Activated T-helper 2 cell treated with anti-CD3 and anti-CD28 coated beads, Interferon-gamma antibody, Interleukin-2, Interleukin-4, amounts not matched to agents 10 μg/mL and 5 μg/mL and 100 μg/mL, durations not matched to agents 14 hours and 24 hours and 36 hours (primary cell): ENCODE data around the gene GNA14. TPM values are rescaled to one million over a fixed set of nuclear protein-coding genes. Genes with fewer than 3 reads are reported as not detected.

Source experiments
- DNase-seq: peaks from one replicate; pipeline ENCODE4 v3.0.0; 2021; ENCODE audit warnings: low spot score
- H3K27ac Mint-ChIP-seq: one replicate; pipeline ENCODE4 v1.8.0; 2021; ENCODE audit warnings: mixed read lengths
- H3K27me3 Mint-ChIP-seq: one replicate; pipeline ENCODE4 v1.8.0; 2021; ENCODE audit warnings: low read depth, mixed read lengths
- H3K36me3 Mint-ChIP-seq: one replicate; pipeline ENCODE4 v1.8.0; 2021; ENCODE audit warnings: low read depth, mixed read lengths
- H3K4me1 Mint-ChIP-seq: one replicate; pipeline ENCODE4 v1.8.0; 2021; ENCODE audit warnings: low read depth, mixed read lengths
- H3K4me3 Mint-ChIP-seq: one replicate; pipeline ENCODE4 v1.8.0; 2021; ENCODE audit warnings: low read depth, mild to moderate bottlenecking, moderate library complexity, mixed read lengths
- H3K9me3 Mint-ChIP-seq: one replicate; pipeline ENCODE4 v1.8.0; 2021; ENCODE audit warnings: mixed read lengths
- intact Hi-C: fragments of 100-400 bp; cut with micrococcal nuclease; formaldehyde crosslinking; loops from one replicate; pipeline ENCODE4 v1.15.1; 2023
- total RNA-seq: library from RNA; stranded (reverse); gene quantifications from 2 replicates; pipeline ENCODE4 v1.2.3, GENCODE V29; 2022

The GNA14 gene
- total RNA-seq, 1 donor from 2014 or later, result 0.09 TPM

DNA sequence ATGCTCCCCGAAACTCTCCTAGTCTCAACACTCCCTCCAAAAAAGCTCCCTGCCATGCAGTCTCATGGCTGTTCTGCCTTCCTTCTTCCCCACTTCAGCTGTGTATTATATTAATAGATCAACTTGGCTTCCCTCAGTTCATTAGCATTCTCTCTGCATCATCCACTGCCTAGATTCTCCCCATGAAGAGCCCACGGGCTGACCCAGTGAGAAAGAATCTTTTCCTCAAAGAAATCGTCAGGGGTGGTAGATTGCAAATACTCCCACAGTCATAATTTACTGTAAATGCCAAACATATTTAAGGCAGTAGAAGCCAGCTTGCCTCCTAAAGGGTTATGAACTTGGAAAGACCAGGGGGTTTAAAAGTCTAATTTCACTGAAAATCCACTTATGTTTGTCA lies 33.5 kb downstream of the GNA14 start:
- Mint-ChIP-seq H3K9me3 (no peaks in the 10 kb centered on the region), H3K4me3 (no peak overlapping the region), H3K27me3 (peaks cover 9% of the 10 kb centered on the region), H3K4me1 (no peaks in the 10 kb centered on the region), H3K27ac (no peak overlapping the region), H3K36me3 (no peaks in the 10 kb centered on the region)
- no peak for DNase-seq
- intact Hi-C loops, result no loop called here

DNA sequence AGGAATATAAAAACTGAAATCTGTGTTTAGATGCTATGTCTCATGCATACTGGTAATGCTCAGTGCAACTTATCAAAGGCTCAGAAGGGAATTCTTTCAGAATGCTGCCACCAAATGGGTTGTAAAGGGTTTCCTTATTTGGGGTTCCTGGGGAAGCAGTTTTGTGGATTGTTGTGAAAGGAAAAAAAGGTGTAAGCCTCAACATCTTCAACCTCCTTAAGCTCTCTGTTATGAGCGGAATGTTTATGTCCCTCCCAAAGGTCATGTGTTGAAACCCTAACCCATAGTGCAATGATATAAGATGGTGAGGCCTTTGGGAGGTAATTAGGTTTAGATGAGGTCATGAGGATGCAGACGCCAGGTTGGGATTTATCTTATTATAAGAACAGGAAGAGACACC lies 41.6 kb downstream of the GNA14 start:
- H3K27me3 Mint-ChIP-seq, result peaks cover 13% of the 10 kb centered on the region

GRCh38 chr9:77605449-77606220 lies 42.5 kb downstream of the GNA14 start:
- intact Hi-C loops, result no loop called here
- Mint-ChIP-seq H3K4me1 (no peaks in the 10 kb centered on the region), H3K4me3 (no peak overlapping the region), H3K27ac (no peak overlapping the region), H3K36me3 (no peaks in the 10 kb centered on the region), H3K27me3 (peaks cover 13% of the 10 kb centered on the region), H3K9me3 (no peaks in the 10 kb centered on the region)
- DNase-seq, result no peak

More for the DNA sequence above, 41.6 kb downstream of the GNA14 start:
- Mint-ChIP-seq H3K27ac (no peak overlapping the region), H3K4me1 (no peaks in the 10 kb centered on the region), H3K36me3 (no peaks in the 10 kb centered on the region), H3K4me3 (no peak overlapping the region), H3K9me3 (no peaks in the 10 kb centered on the region)
- intact Hi-C loops, result no loop called here
- DNase-seq, result no peak

GRCh38 chr9:77604316-77604715 lies 43.8 kb downstream of the GNA14 start:
- intact Hi-C loops, result no loop called here
- no peaks in the 10 kb centered on the region for H3K9me3 Mint-ChIP-seq
- H3K27me3 Mint-ChIP-seq, result peaks cover 11% of the 10 kb centered on the region
- H3K4me1 Mint-ChIP-seq, result no peaks in the 10 kb centered on the region
- DNase-seq, result no peak
- H3K36me3 Mint-ChIP-seq, result no peaks in the 10 kb centered on the region
- H3K4me3 Mint-ChIP-seq, result no peak overlapping the region
- no peak overlapping the region for H3K27ac Mint-ChIP-seq

DNA sequence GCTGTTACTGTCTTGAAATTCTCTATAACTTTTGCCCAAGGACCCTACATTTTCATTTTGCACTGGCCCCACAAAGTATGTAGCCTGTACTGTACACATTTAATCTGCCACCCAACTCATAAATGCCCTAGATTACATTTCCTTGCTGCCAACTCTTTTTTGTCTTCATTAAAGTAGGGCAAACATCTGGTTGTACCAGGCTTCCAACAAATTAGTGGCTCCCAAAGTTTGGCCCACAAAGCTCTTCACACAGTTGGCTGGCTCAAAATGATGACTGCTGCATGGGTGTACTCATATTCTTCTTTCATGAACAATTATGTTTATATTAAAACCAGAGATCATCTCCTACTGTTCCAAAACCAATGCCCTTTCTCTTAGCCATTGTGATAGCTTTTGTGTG lies 45.3 kb downstream of the GNA14 start:
- no peak overlapping the region for H3K27ac Mint-ChIP-seq
- no peak overlapping the region for H3K4me3 Mint-ChIP-seq
- H3K4me1 Mint-ChIP-seq, result no peaks in the 10 kb centered on the region

GRCh38 chr9:77601476-77602099 lies 46.5 kb downstream of the GNA14 start:
- Mint-ChIP-seq H3K27me3 (peaks cover 7% of the 10 kb centered on the region), H3K27ac (no peak overlapping the region)

More for the DNA sequence above, 45.3 kb downstream of the GNA14 start:
- H3K36me3 Mint-ChIP-seq, result no peaks in the 10 kb centered on the region
- intact Hi-C loops, result no loop called here
- peaks cover 7% of the 10 kb centered on the region for H3K27me3 Mint-ChIP-seq
- DNase-seq, result no peak
- H3K9me3 Mint-ChIP-seq, result no peaks in the 10 kb centered on the region

GRCh38 chr9:77600810-77601209 lies 47.3 kb downstream of the GNA14 start:
- no peaks in the 10 kb centered on the region for H3K9me3 Mint-ChIP-seq
- peaks cover 7% of the 10 kb centered on the region for H3K27me3 Mint-ChIP-seq
- peaks cover under 1% of the 10 kb centered on the region for H3K4me1 Mint-ChIP-seq
- H3K27ac Mint-ChIP-seq, result no peak overlapping the region
- DNase-seq, result no peak
- no peak overlapping the region for H3K4me3 Mint-ChIP-seq
- intact Hi-C loops, result no loop called here
- H3K36me3 Mint-ChIP-seq, result no peaks in the 10 kb centered on the region

More at GRCh38 chr9:77601476-77602099, 46.5 kb downstream of the GNA14 start:
- Mint-ChIP-seq H3K9me3 (no peaks in the 10 kb centered on the region), H3K36me3 (no peaks in the 10 kb centered on the region), H3K4me1 (no peaks in the 10 kb centered on the region), H3K4me3 (no peak overlapping the region)
- intact Hi-C loops, result no loop called here
- no peak for DNase-seq

- Mint-ChIP-seq H3K27me3 (peaks cover 4% of the 10 kb centered on the region), H3K27ac (no peak overlapping the region), H3K9me3 (no peaks in the 10 kb centered on the region), H3K4me3 (no peak overlapping the region), H3K36me3 (no peaks in the 10 kb centered on the region), H3K4me1 (peaks cover 5% of the 10 kb centered on the region)
- intact Hi-C loops, result no loop called here
- no peak for DNase-seq
Observed at GRCh38 chr9:77599492-77599891, 48.6 kb downstream of the GNA14 start.

GRCh38 chr9:77598991-77599390 lies 49.1 kb downstream of the GNA14 start:
- intact Hi-C loops, result no loop called here
- H3K4me3 Mint-ChIP-seq, result no peak overlapping the region
- no peak for DNase-seq

DNA sequence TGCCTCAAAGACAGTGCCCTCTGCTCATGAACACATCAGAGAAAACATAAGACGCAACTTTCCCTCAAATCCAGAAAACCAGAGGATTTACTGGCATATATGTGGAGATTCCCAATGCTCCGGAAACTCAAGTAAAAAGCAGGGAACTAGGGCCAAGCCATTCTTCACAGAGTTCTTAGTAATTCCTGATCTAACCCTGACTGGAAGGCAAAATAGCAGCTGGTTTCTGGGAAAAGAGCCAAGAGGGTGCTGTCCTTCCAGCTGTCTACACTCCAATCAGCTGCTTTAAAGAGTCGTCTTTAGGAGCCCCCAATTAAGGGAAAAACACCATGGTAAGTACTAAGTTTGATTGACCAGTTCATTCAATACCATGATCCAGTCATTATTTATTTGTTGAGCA lies 49.6 kb downstream of the GNA14 start:
- Mint-ChIP-seq H3K4me1 (peaks cover 5% of the 10 kb centered on the region), H3K27me3 (peaks cover 4% of the 10 kb centered on the region), H3K27ac (no peak overlapping the region), H3K9me3 (no peaks in the 10 kb centered on the region), H3K4me3 (no peak overlapping the region), H3K36me3 (no peaks in the 10 kb centered on the region)
- intact Hi-C loops, result no loop called here
- no peak for DNase-seq

More at GRCh38 chr9:77598991-77599390, 49.1 kb downstream of the GNA14 start:
- Mint-ChIP-seq H3K36me3 (no peaks in the 10 kb centered on the region), H3K9me3 (no peaks in the 10 kb centered on the region), H3K27me3 (peaks cover 4% of the 10 kb centered on the region), H3K27ac (no peak overlapping the region), H3K4me1 (peaks cover 5% of the 10 kb centered on the region)

GRCh38 chr9:77597057-77597456 lies 51.1 kb downstream of the GNA14 start:
- Mint-ChIP-seq H3K9me3 (no peaks in the 10 kb centered on the region), H3K36me3 (no peaks in the 10 kb centered on the region), H3K27me3 (peaks cover 4% of the 10 kb centered on the region), H3K27ac (no peak overlapping the region), H3K4me3 (no peak overlapping the region), H3K4me1 (peaks cover 5% of the 10 kb centered on the region)
- no peak for DNase-seq
- intact Hi-C loops, result no loop called here

- intact Hi-C loops, result no loop called here
- peaks cover 4% of the 10 kb centered on the region for H3K27me3 Mint-ChIP-seq
- H3K36me3 Mint-ChIP-seq, result no peaks in the 10 kb centered on the region
- DNase-seq, result no peak
- H3K4me1 Mint-ChIP-seq, result peaks cover 5% of the 10 kb centered on the region
- H3K9me3 Mint-ChIP-seq, result no peaks in the 10 kb centered on the region
- H3K27ac Mint-ChIP-seq, result no peak overlapping the region
- no peak overlapping the region for H3K4me3 Mint-ChIP-seq
Observed at GRCh38 chr9:77595426-77596095, 52.6 kb downstream of the GNA14 start.

DNA sequence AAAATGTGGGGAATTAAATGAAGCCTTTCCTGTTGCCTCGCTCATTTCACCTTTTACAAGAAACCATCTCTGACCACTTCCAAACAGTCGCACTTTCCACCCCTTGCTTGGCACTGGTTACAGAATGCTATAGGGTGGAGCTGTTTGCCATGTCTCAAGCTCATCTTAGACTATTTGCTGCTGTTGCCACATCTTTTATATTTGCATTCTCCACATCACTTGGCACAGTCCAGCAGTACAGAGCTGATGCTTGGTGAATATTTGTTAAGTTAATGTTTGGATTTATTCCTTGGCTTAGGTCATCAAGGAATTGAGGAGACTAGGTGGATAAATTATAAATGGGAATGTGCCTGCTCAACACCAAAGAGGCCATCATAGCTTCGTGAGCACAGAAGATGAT lies 53.2 kb downstream of the GNA14 start:
- DNase-seq, result no peak
- Mint-ChIP-seq H3K27me3 (peaks cover 4% of the 10 kb centered on the region), H3K27ac (no peak overlapping the region), H3K4me1 (peaks cover 5% of the 10 kb centered on the region), H3K36me3 (no peaks in the 10 kb centered on the region), H3K4me3 (no peak overlapping the region), H3K9me3 (no peaks in the 10 kb centered on the region)
- intact Hi-C loops, result no loop called here
